Cardiac fibroblast (primary cell): ENCODE measurements around the gene LRRTM4.
A peak's percentile ranks its signal among the peaks of the same experiment; 100 is the strongest.

Experiments
- DNase-seq, 2 donors: peaks; one replicate each; pipeline versions ENCODE4 v3.0.0 to v3.0.0-alpha.2; 2010; ENCODE audit warnings: low read depth in 2 of 2
- H3K4me3 ChIP-seq, 2 donors: replicated peaks in 1 of 2; 1 replicate in 1 of 2; 2 replicates in 1 of 2; pipeline ENCODE4 v1.5.1; 2011; ENCODE audit warnings: low read depth in 2 of 2, low read length in 2 of 2, mild to moderate bottlenecking in 2 of 2, moderate library complexity in 1 of 2
- CTCF ChIP-seq: IDR thresholded peaks from one replicate; pipeline ENCODE4 v1.5.1; 2011; ENCODE audit warnings: low read depth, mild to moderate bottlenecking, low read length, inconsistent platforms

The LRRTM4 gene

GRCh38 chr2:77018219-77018618, 504.0 kb downstream of the LRRTM4 start:
- no peak for DNase-seq
- no peak overlapping the region for H3K4me3 ChIP-seq
- no peak for TF ChIP-seq CTCF

GRCh38 chr2:77017355-77017745, 504.8 kb downstream of the LRRTM4 start:
- DNase-seq: no peak
- H3K4me3 ChIP-seq: no peak overlapping the region
- no peak for TF ChIP-seq CTCF

GRCh38 chr2:77016443-77017354, 505.5 kb downstream of the LRRTM4 start:
- no peak for TF ChIP-seq CTCF
- no peak for DNase-seq
- H3K4me3 ChIP-seq: no peak overlapping the region

GRCh38 chr2:77013953-77014352, 508.2 kb downstream of the LRRTM4 start:
- no peak overlapping the region for H3K4me3 ChIP-seq
- TF ChIP-seq CTCF: no peak
- no peak for DNase-seq

GRCh38 chr2:77013457-77013856, 508.7 kb downstream of the LRRTM4 start:
- H3K4me3 ChIP-seq: no peak overlapping the region
- no peak for TF ChIP-seq CTCF
- DNase-seq: no peak

- no peak overlapping the region for H3K4me3 ChIP-seq
- TF ChIP-seq CTCF: no peak
- DNase-seq: peak in 1 of 2 donors; percentile 22
Observed at GRCh38 chr2:77009307-77009706, 512.9 kb downstream of the LRRTM4 start.
